ENCODE measurements around the gene CPM. TPM values are rescaled to one million over a fixed set of nuclear protein-coding genes. Genes with fewer than 3 reads are reported as not detected.

CPM gene
- total and polyA plus RNA-seq, 10 of the 15 experiments (the other 5 are each of a cell fraction or from before 2014, with no cell fraction given), result 0.06 to 1.7 (median 0.41) TPM

GRCh38 chr12:68896881-68897540 lies 36.0 kb downstream of the CPM start:
- Histone ChIP-seq H3K4me1 (ENCODE audit: control insufficient read depth, insufficient read depth, low read length) (no peaks in the 10 kb centered on the region), H3K4me2 (ENCODE audit: control insufficient read depth, insufficient read depth) (no peak overlapping the region), H3K9ac (ENCODE audit: control insufficient read depth, insufficient read depth, low read length) (no peak overlapping the region), H3K4me3 (no peak overlapping the region), H4K20me1 (ENCODE audit: control insufficient read depth, insufficient read depth) (no peaks in the 10 kb centered on the region), H3K27me3 (replicated peaks in 1 of 2; ENCODE audit: control insufficient read depth in 2 of 2, insufficient read depth in 2 of 2, low read length in 1 of 2) (no peaks in the 10 kb centered on the region), H3K27ac (ENCODE audit: control insufficient read depth, insufficient read depth) (no peak overlapping the region), H2AFZ (ENCODE audit: control insufficient read depth, low read depth, low read length) (no peak overlapping the region), H3K79me2 (ENCODE audit: control insufficient read depth, insufficient read depth, low read length) (no peaks in the 10 kb centered on the region), H3K9me3 (replicated peaks; ENCODE audit: control insufficient read depth, insufficient read depth, low read length) (no peaks in the 10 kb centered on the region), H3K36me3 (ENCODE audit: control insufficient read depth in 2 of 2, insufficient read depth in 2 of 2, low read length in 1 of 2) (no peaks in the 10 kb centered on the region)
- intact Hi-C loops (cut with micrococcal nuclease; ENCODE audit: unreplicated experiment) (no loop called here), in situ Hi-C loops (cut with MboI) (no loop called here)
- ChIA-PET CTCF (interaction anchor here (0.6 to 1.0 kb wide), 3 partner anchors 24 to 262 kb away, joined by 3 to 4 read pairs (median 3); no protein-coding TSS in a partner anchor), RAD21 (ENCODE audit: unreplicated experiment) (interaction anchor here (0.7 to 1.7 kb wide), 4 partner anchors 25 to 111 kb away, joined by 3 to 4 read pairs (median 3); partner anchors contain the start of gene CPM), POLR2A (interaction anchor here (0.7 kb wide), 1 partner anchor 352 kb away, joined by 6 read pairs; no protein-coding TSS in a partner anchor), SMC1A (ENCODE audit: uncharacterized antibody, unreplicated experiment) (interaction anchor here (0.5 to 2.3 kb wide), 9 partner anchors 10 to 1195 kb away, joined by 3 to 6 read pairs (median 3); no protein-coding TSS in a partner anchor)
- FAIRE-seq, result no peak
- ATAC-seq, result peak; percentile 56
- BruUV-seq (replicated peaks), result no TSS peak
- WGBS (ENCODE audit: insufficient coverage, insufficient replicate concordance, low lambda C conversion rate, missing lambda C conversion rate), result 12% methylated on average over 4 of the region's 4 CpGs
- DNase-seq (ENCODE audit: low read depth, low spot score), result peak; percentile 26
- TF ChIP-seq POLR2AphosphoS5 (IDR thresholded peaks at IDR 0.05; ENCODE audit: low read length) (no peak), MLLT1 (IDR thresholded peaks at IDR 0.05) (no peak), IKZF1 (conservative IDR thresholded peaks at IDR 0.05) (0 out of 2 replicates have a peak, but pooled peaks have one; percentile 26), CBFB (IDR thresholded peaks at IDR 0.05; ENCODE audit: low read depth) (no peak), ZNF384 (IDR thresholded peaks at IDR 0.05; ENCODE audit: borderline replicate concordance, low read depth, low read length) (peak; percentile 69; the same call in 1 of the 2 replicates), RAD21 (IDR thresholded peaks at IDR 0.05; ENCODE audit: insufficient read depth, low read depth, low read length) (no peak), ZBED1 (IDR thresholded peaks at IDR 0.05; ENCODE audit: borderline replicate concordance) (no peak), SMAD5 (IDR thresholded peaks at IDR 0.05; ENCODE audit: low read depth) (no peak), POLR2A (IDR thresholded peaks at IDR 0.05; ENCODE audit: low read depth, low read length) (no peak), CREB1 (IDR thresholded peaks at IDR 0.05; ENCODE audit: low read depth) (no peak), CBX3 (IDR thresholded peaks at IDR 0.05; ENCODE audit: borderline replicate concordance, low read depth) (no peak), CUX1 (IDR thresholded peaks at IDR 0.05; ENCODE audit: insufficient replicate concordance, low read depth, low read length) (peak; percentile 79), ELK1 (IDR thresholded peaks at IDR 0.05; ENCODE audit: low read depth, low read length) (no peak), SMC3 (IDR thresholded peaks at IDR 0.05; ENCODE audit: borderline replicate concordance, low read length) (no peak), IKZF2 (IDR thresholded peaks at IDR 0.05) (peak; percentile 16 to 34; a peak in 2 of 4 replicates), RFX5 (IDR thresholded peaks at IDR 0.05; ENCODE audit: low read depth, low read length) (no peak), CEBPB (IDR thresholded peaks at IDR 0.05; ENCODE audit: borderline replicate concordance in 1 of 2, low read depth in 2 of 2, low read length in 2 of 2) (no peak)

All from GM12878 (cell line).